ENCODE results near the gene RPL36. TPM values are rescaled to one million over a fixed set of nuclear protein-coding genes. Genes with fewer than 3 reads are reported as not detected.
A peak's percentile ranks its signal among the peaks of the same experiment; 100 is the strongest.
"Not testable (repeated sequence)": the region's sequence is repeated elsewhere in the genome, so short reads cannot be mapped to it uniquely, and the experiment has no call there.

Gene RPL36
- total RNA-seq, 1 donor from 2014 or later = 241 TPM

DNA sequence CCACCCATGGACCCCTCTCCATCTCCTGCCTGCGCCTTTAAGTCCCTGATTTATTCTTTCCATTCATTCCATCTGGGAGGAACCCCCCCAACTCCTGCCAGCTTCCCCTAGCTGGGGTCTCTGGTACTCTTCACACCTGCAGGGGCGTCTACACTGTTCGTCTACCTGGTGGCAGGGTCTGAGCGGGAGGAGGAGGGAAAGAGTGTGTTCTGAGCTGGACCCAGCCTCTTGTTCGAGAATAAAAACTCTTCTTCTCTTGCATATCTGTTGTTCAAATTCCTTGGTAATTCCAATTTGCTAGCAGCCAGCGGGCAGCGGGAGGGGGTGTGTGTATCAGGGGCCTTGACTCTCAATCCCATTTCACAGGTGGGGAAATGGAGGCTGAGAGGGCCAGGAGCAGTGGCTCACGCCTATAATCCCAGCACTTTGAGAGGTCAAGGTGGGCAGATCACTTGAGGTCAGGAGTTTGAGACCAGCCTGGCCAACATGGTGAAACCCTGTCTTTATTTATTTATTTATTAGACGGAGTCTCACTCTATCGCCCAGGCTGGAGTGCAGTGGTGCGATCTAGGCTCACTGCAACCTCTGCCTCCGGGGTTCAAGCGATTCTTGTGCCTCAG lies 1.7 kb upstream of the RPL36 start:
- not testable (repeated sequence) for ATAC-seq; DNase-seq (ENCODE audit: low spot score)

DNA sequence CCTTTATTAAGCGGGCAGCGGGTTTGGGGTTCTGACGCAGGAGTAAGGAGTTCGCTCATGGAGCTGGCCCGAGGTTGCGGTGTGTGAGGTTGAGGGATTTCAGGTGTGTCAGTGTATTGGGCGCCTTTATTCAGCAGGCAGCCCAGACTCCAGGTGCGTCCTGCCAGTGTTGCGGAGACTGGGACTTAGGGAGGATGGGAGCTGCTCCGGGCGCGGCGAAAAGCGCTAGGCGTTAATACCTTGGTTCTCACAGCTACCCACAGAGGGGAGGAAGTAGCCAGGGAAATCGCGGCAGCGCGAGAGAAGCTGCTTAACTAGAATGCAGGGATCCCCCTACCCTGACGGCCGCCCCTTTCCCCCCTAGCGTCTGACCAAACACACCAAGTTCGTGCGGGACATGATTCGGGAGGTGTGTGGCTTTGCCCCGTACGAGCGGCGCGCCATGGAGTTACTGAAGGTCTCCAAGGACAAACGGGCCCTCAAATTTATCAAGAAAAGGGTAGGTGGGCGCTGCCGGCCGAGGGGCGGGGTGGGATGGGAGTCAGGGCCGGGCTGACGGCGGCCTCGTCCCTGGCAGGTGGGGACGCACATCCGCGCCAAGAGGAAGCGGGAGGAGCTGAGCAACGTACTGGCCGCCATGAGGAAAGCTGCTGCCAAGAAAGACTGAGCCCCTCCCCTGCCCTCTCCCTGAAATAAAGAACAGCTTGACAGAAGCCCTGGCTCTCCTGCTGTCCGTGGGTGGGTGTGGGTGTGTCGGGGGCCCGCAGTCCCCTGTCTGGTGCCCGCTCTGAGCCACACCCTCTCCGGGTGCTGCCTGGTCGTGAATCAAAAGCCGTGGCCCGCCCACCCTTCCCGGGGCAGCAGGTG lies 1.1 kb downstream of the RPL36 start:
- ATAC-seq (no peak), DNase-seq (ENCODE audit: low spot score) (no peak)

DNA sequence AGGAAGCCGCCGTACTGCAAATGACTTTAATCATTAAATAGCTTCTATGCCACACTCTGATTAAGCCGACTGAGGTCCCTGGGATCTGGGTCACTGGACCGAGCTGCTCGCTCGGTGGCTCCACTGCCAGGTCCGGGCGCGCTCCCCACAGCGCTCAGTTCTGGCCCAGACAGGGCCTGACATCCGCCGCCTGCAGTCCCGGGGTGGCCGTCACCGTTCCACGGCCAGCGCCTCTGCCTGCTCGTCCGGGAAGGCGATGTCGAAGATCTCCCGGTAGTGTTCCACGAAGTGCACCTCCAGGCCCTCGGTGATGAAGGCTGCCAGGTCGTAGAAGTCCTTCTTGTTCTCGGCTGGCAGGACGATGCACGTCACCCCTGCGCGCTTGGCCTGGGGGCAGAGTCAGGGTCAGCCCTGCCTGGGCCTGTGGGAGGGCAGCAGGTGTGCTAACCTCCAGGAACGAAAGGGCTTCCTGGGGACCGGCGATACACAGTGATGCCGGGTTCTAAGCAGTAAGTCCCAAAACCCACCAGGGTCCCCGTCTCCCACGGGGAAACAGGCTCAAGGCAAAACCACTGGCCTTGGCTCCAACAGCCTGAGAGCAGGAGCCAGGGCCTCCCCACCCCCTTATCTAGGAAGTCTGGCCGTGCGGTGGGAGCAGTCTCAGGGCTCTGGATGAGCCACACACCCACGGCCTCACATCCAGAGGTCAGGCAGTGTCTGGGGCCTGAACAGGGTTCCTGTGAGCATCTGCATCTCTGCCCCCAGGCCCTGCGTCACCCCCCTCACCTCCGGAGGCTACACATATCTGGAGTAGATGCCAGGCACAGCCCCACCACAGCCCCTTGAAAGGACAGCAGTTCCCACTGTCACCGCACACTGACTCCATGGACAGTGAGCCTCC lies 2.0 kb downstream of the RPL36 start:
- ATAC-seq = no peak
- no peak for DNase-seq (ENCODE audit: low spot score)

DNA sequence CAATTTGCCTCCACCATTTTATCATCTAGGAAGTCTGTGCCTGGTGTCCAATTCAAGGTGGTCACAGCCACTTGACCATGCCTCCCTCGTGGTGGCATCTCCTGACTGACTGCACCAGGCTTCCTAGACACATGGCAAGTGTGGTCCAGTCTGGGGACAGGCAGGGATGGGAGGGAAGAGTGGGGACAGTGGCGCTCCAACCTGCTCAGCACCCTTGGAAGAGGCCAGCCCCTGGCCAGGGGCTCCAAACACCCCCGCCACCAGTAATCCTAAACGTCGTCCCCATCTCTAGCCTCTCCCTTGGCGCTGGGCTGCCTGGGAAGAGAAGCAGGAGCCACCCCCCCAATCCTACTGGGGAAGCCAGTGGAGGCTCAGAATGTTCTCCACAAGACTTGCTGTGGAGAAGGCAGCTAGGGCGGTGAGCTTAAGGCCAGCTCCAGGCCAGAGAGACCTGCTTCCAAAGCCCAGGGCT lies 2.7 kb downstream of the RPL36 start:
- ATAC-seq = no peak

DNA sequence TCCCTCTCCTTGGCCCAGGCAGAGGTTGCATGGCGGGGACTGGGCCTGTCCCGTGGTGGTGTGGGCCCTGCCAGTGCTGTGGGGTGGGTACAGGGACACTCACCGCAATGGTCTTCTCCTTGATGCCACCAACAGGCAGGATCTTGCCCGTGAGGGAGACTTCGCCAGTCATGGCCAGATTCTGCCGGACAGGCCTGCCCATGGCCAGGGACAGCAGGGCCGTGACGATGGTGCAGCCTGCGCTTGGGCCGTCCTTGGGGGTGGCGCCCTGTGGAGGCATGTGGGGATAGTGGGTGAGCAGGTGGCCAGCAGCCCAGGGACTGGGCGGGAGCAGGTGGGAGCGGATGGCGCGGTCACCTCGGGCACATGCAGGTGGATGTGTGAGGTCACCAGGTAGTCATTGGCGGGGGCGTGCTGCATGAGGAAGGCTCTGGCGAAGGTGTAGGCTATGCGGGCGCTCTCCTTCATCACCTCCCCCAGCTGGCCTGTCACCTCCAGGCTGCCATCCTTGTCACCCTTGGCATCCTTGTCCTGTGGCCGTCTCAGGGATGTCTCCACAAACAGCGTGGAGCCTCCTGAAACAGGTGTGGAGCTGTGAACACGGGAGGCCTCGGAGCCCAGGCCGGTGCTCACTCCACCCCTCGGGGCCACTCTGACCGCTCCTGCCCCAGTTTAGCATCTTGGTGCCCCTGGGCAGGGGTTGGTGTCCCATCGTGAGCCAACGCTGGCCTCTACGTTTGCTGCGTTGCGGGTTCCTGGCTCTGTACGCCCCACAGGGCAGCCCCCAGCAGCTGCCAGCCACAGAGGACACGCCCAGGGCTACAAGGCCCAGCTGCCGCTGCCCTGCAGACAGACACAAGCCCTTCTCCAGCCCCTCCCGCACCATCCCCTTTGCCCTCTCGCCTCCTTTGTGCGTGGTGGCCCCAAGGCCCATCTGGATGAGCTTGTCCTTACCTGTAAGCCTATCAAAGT lies 3.4 kb downstream of the RPL36 start:
- ATAC-seq = no peak
- DNase-seq (ENCODE audit: low spot score) = peak; percentile 47

More for the DNA sequence above, 2.7 kb downstream of the RPL36 start:
- DNase-seq (ENCODE audit: low spot score) = no peak

DNA sequence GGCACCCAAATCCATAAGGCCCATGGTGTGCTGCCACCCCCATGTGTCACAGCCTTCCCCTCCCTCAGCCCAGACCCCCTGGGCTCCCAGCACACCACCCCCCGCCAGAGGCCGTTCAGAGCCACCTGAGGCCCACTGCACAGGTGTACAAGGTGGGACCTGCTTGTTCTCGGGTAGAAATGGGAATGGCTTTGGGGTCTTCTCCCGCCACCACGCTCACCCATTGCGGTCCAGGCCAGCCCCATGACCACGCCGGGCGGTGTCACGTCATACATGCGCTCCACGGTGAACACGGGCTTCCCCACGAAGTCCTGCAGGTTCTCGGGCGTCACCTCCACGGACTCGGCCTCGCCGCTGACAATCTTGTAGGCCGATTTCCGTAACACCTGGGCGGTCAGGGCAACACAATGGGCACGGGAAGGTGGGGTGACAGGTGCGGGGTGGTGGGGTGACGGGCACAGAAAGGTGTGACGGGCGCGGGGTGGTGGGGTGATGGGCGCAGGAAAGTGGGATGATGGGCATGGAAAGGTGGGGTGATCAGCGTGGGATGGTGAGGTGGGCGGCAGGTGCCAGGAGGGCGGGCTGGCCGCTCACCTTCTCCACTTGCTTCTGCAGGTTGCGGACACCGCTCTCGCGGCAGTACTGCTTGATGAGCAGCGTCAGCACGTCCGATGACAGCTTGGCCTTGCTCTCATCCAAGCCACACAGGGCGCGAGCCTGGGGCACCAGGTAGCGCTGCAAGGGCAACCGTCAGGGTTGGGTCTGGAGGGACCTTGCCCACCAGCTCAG lies 4.3 kb downstream of the RPL36 start:
- ATAC-seq (no peak), DNase-seq (ENCODE audit: low spot score) (no peak)

DNA sequence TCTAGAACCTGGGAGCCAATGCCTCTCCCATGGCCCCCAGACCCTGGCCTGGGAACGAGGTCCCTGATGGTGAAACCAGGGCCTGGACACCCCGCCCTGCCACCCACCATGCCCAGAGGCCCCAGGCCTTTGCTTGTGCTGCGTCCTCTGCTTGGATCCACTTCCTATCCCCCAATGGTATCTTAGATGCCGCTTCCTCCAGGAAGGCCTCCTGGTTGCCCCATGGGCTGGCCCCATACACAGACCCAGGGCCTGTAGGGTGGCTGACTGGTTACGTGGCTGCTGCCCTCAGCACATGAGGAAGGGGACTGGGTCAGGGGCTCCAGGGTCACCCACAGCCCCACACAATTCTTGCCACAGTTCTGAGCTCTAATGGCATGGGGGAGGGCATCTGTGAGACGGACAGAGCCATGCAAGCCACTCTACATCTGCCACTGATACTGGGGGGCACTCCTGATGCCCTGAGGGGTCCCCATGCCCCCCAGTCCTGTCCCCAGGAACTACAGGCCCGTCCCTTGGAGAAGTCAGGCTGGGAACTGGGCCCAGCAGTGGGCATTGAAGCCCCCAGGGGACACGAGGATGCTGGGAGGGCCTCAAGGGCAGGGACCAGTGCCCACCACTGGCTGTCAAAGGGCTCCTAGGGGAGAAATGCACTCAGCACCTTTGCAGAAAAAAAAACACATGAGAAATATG lies 5.0 kb downstream of the RPL36 start:
- no peak for DNase-seq (ENCODE audit: low spot score)
- no peak for ATAC-seq

DNA sequence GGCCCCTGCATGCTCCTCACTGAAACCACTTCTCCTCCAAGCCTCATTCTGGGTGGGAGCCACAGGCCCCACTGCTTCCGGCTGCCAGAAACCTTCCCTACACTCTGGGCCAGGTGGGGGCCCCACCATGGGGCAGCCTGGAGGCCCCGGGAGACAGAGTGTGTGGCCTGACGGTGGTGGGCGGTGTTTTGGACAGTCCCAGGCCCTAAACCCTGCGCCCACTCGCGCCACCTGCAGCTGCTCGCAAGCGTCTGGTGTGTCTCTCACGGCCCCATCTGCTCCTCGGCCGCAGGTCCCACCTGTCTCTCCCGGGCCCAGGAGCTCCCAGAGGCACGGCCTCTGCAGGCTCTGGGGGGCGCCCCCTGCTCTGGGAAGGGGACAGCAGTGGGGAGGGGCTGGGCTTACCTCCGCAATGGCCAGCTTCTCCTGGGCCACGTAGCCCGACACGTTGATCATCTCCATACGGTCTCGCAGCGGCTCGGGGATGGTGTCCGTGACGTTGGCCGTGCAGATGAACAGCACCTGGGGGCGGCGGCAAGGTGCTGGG lies 5.6 kb downstream of the RPL36 start:
- ATAC-seq (no peak), DNase-seq (ENCODE audit: low spot score) (no peak)

DNA sequence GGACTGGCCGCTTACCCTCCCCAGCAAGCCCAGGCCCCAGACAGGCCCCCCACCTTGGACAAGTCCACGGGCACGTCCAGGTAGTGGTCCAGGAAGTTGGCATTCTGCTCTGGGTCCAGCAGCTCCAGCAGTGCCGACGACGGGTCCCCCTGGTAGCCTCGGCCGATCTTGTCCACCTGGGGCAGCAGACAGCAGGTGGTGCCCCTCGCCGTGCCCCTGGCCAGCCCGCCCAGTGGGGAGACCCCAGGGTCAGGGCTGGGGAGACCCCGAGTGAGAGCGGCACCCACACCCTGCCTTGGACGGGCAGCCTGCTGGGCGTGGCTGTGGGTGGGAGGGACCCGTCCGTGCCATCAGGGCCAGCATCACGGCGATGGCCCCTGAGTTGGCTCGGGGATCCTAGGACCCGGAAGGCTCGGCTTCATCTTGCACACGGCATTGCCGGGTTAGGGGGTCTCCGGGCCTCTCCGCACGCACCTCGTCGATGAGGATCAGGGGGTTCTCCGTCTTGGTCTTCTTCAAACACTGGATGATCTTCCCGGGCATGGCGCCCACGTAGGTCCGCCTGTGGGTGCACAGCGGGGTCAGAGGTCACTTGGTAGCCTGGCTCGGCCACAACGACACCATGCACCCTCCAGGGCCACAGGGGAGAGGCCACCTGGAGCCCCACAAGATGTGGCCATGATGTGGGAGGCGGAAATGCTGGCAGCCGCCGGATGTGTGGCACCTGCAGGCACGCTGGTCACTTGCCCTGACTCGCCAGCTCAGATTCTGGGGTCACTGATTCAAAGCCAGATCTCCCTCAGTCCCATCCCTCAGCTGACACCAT lies 6.3 kb downstream of the RPL36 start:
- DNase-seq (ENCODE audit: low spot score) (peak; percentile 48), ATAC-seq (no peak)

DNA sequence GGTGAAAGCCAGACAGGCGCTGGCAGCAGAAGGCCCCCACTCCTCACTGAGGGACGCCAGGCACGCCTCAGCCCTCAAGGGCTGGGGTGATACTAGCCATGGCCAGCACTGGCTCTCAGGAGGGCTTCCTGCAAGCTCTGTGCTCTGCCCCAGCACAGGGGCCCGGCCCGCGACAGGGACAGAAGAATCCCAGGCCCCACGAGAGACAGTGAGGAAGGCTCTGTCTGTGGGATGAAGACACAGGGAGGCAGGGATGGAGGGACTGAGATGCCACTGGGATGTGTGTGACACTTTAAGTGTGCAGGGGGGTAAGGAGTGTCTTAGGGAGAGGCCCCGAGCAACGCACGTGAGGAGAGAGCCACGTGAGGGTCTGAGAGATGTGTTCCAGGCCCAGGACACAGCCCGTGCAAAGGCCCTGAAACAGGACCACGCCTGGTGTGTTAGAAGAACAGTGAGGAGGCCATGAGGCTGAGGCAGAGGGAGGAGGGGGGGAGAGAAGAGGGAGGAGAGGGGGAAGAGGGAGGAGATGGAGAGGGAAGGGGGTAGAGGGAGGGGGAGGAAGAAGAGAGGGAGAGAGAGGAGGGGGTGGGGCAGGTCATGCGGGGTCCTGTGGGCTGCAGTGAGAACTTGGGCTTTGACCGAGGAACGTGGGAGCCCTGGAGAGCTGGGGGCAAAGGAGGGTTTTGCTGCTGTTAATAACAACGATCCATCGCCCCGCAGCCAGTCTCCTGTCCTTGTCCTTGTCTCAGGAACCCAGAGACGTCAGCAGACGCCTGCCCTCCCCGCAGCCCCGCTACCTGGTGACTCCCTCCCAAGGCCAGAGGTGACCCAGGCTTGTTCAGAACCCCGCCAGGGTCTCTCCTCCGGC lies 7.2 kb downstream of the RPL36 start:
- ATAC-seq (no peak), DNase-seq (ENCODE audit: low spot score) (no peak)

DNA sequence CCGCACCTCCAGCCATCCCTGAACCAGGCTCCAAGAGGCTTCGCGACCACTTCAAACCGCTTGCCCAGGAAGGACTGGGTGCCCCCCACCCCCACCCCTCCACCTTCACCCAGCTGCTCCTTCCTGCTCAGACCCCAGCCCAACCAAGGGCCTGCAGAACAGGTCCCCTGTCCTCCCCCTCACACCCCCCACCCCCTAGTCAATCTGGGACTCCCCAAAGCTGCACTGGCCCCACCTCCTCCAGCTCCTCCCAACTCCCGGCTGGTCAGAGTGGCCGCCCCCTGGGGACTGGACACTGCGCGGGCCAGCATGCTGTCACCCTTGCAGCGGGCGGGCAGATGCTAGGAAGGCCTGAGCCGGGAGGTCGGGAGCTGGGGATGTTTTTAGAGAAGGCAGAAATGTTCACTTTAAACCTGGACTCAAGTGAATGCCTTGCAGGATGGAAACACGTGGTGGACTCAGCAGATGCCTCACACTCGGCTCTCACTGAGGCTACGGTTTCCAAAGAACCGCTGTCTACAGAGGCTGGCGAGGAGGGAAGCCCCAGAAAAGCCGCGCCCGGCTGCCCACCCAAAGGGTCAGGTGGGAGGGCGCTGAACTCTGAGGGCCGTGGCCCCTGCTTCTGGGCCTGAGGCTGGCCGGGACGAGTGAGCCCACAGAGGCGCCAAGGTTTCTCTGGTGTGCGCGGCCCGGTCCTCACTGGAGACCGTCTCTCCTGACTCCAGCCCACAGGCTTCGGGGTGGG lies 8.0 kb downstream of the RPL36 start:
- no peak for DNase-seq (ENCODE audit: low spot score)
- ATAC-seq = no peak

DNA sequence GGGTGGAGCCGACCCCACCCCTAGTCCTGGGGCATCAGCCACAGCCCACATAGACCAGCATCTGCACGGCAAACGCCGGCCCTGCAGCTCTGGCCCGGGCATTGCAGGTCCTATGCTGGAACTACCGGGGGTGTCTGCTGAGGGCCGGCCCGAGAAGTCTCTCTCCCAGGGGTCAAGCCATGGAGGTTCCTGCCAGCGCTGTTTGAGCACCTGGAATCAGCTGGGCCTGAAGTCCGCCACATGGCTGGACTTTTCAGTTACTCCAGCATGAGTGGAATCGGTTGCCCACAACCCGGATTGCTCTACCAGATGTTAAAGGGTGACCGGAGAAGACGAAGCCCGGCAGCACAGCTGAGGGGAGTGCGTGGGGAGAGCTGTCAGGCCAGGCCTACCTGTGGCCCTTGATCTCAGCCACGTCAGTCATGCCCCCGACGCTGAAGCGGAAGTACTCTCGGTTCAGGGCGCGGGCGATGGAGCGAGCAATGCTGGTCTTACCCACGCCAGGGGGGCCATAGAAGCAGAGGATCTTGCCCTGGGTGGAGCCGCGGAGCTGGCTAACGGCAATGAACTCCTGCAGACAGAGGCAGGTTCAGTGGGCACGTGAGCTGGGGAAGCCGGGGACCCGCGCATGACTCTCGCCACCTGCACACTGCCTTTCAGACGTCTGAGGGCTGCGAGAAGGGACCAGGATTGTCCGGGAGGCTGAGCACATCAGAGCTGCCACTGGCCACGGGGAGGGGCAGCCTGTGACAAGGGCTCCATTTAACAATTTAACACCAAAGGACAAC lies 8.7 kb downstream of the RPL36 start:
- no peak for DNase-seq (ENCODE audit: low spot score)
- no peak for ATAC-seq

DNA sequence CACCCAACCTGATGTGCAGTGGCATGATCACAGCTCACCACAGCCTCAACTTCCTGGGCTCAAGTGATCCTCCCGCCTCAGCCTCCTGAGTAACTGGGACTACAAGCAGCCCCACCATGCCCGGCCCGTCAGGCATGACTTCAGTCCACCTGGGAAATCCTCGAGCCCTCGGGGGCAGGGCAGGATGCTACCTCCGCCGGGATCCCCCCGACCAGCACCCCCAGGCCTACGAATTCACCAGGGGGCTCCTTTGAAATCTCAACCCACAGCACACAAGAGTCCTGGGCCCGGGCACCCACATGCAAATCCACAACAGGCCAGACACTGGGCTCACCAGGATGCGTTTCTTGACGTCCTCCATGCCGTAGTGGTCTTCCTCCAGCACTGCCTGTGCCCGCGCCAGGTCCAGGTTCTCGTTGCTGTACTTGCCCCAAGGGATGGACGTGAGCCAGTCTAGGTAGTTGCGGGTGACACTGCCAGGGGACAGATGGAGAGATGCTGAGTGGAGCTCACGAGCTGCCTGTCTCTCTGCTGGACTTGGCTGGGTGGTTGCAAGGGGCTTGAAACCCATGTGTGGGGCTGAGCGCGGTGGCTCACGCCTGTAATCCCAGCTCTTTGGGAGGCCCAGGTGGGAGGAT lies 10.5 kb downstream of the RPL36 start:
- ATAC-seq = no peak
- DNase-seq (ENCODE audit: low spot score) = no peak

DNA sequence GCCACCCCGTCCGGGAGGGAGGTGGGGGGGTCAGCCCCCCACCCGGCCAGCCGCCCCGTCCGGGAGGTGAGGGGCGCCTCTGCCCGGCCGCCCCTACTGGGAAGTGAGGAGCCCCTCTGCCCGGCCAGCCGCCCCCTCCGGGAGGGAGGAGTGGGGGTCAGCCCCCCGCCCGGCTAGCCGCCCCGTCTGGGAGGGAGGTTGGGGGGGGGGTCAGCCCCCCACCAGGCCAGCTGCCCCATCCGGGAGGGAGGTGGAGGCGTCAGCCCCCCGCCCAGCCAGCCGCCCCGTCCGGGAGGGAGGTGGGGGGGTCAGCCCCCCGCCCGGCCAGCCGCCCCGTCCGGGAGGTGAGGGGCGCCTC lies 11.9 kb downstream of the RPL36 start:
- DNase-seq (ENCODE audit: low spot score); ATAC-seq: not testable (repeated sequence)
